AG09309 (cell line): ENCODE measurements around the gene ADCY2.

Source experiments
- DNase-seq: peaks from one replicate; pipeline ENCODE4 v3.0.0-alpha.2; 2010; ENCODE audit warnings: low read depth
- H3K4me3 ChIP-seq: 2 replicates; pipeline ENCODE4 v1.5.1; 2011; ENCODE audit warnings: mild to moderate bottlenecking, low read depth, low read length, moderate library complexity; ENCODE audit not compliant: control insufficient read depth
- CTCF ChIP-seq: IDR thresholded peaks from 2 replicates; pipeline ENCODE4 v1.5.1; 2011; ENCODE audit warnings: mild to moderate bottlenecking, low read depth, low read length, inconsistent platforms; ENCODE audit not compliant: insufficient read depth, control insufficient read depth; ENCODE audit errors: missing control alignments

ADCY2 gene

DNA sequence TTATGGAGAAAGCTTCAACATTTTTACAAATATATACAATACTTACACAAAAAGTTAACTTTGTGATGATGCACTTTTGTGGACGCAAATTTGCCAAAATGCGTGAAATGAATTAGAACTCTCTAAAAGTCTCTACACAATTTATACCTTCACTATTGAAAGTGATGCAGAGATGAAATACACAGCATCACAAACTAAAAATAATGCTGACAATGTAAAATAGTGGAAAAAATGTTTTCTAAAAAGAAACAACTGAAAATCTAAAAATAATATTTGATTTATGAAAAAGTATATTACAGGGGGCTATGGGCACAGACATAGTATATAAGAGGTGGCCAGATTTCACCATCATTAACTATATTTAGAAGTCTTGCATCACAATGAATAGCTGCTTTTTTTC, 188.8 kb downstream of the ADCY2 start:
- H3K4me3 ChIP-seq = no peak overlapping the region
- no peak for DNase-seq
- no peak for TF ChIP-seq CTCF

DNA sequence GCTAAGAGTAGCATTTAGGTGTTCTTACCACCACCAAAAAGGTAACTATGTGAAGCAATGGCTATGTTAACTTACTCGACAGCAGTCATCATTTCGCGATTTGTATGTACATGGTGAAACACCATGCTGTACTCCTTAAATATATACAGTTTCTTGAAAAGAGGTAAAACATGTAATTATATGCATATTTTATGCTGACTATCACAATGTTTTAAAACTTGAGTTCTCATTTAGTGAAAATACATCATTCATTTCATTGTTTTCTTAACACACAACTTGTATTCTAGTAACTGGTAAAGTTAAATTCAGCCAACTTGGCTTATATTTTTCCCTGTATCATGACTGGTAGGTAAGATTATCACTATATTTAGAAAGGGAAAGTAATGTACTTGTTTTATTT, 189.9 kb downstream of the ADCY2 start:
- DNase-seq = no peak
- TF ChIP-seq CTCF = no peak
- no peak overlapping the region for H3K4me3 ChIP-seq

DNA sequence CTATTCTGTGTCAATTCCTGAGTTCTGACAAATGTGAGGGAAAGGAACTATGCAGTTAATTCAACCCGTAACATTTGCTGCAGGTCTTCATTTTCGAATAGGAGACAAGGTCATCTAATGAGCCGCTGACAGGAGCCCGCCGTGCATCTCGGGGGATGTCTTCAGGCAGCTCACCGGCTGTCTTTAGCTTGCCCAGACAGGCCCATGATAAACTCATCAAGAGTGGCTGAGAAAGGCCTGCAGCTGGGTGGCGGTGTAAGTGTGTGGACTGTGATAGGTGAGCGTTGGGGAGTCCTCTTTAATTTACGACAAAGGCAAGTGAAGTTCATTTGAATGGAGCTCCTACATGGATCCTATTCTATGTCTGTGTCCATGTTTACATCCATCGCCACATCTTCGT, 190.5 kb downstream of the ADCY2 start:
- DNase-seq = no peak
- TF ChIP-seq CTCF = no peak
- no peak overlapping the region for H3K4me3 ChIP-seq

- no peak for TF ChIP-seq CTCF
- H3K4me3 ChIP-seq = no peak overlapping the region
- no peak for DNase-seq
These were observed 193.9 kb downstream of the ADCY2 start for GRCh38 chr5:7589800-7590199.

- no peak for DNase-seq
- peak; percentile 16 for TF ChIP-seq CTCF
- no peak overlapping the region for H3K4me3 ChIP-seq
These were observed 197.0 kb downstream of the ADCY2 start for GRCh38 chr5:7592910-7593309.

GRCh38 chr5:7597059-7597642, 201.2 kb downstream of the ADCY2 start:
- no peak overlapping the region for H3K4me3 ChIP-seq
- no peak for TF ChIP-seq CTCF
- no peak for DNase-seq
